Neural crest cell (in vitro differentiated cells): Measurements from ENCODE around the gene HMCN2. TPM values are rescaled to one million over a fixed set of nuclear protein-coding genes. Genes with fewer than 3 reads are reported as not detected.

Experiments
- DNase-seq: peaks from one replicate; pipeline ENCODE4 v3.0.0; 2021; ENCODE audit warnings: low read depth, mixed read lengths, low spot score
- H3K27ac Mint-ChIP-seq: one replicate; pipeline ENCODE4 v1.8.0; 2021; ENCODE audit warnings: mild to moderate bottlenecking, mixed read lengths; ENCODE audit not compliant: unreplicated experiment
- H3K27me3 Mint-ChIP-seq: 2 replicates; pipeline ENCODE4 v1.8.0; 2021; ENCODE audit warnings: low read depth, mild to moderate bottlenecking, mixed read lengths
- H3K36me3 Mint-ChIP-seq: 2 replicates; pipeline ENCODE4 v1.8.0; 2021; ENCODE audit warnings: low read depth, mild to moderate bottlenecking, mixed read lengths
- H3K4me1 Mint-ChIP-seq: 2 replicates; pipeline ENCODE4 v1.8.0; 2021; ENCODE audit warnings: mixed read lengths
- H3K4me3 Mint-ChIP-seq: one replicate; pipeline ENCODE4 v1.8.0; 2021; ENCODE audit warnings: mild to moderate bottlenecking, mixed read lengths
- H3K9me3 Mint-ChIP-seq: 2 replicates; pipeline ENCODE4 v1.8.0; 2021; ENCODE audit warnings: mixed read lengths
- CTCF ChIP-seq: fragments of 200-600 bp; sonication (generic); conservative IDR thresholded peaks from 2 replicates; pipeline ENCODE4 v1.5.0; 2021; ENCODE audit warnings: antibody characterized with exemption, mild to moderate bottlenecking
- total RNA-seq: library from RNA; stranded (reverse); gene quantifications from 2 replicates; pipeline ENCODE4 v1.2.1, GENCODE V29; 2021

The HMCN2 gene
- total RNA-seq, 1 donor from 2014 or later, result not detected

GRCh38 chr9:130349398-130349797, 83.8 kb downstream of the HMCN2 start:
- DNase-seq, result no peak
- Mint-ChIP-seq H3K27ac (no peak overlapping the region), H3K4me1 (no peaks in the 10 kb centered on the region), H3K9me3 (no peaks in the 10 kb centered on the region), H3K4me3 (no peak overlapping the region), H3K27me3 (no peaks in the 10 kb centered on the region), H3K36me3 (no peaks in the 10 kb centered on the region)
- TF ChIP-seq CTCF, result no peak

GRCh38 chr9:130351343-130351742, 85.8 kb downstream of the HMCN2 start:
- H3K9me3 Mint-ChIP-seq, result no peaks in the 10 kb centered on the region
- H3K27ac Mint-ChIP-seq, result no peak overlapping the region
- H3K4me1 Mint-ChIP-seq, result no peaks in the 10 kb centered on the region
- no peaks in the 10 kb centered on the region for H3K27me3 Mint-ChIP-seq
- H3K4me3 Mint-ChIP-seq, result no peak overlapping the region
- no peak for DNase-seq
- TF ChIP-seq CTCF, result no peak
- no peaks in the 10 kb centered on the region for H3K36me3 Mint-ChIP-seq

GRCh38 chr9:130352081-130352480, 86.5 kb downstream of the HMCN2 start:
- no peaks in the 10 kb centered on the region for H3K4me1 Mint-ChIP-seq
- no peak overlapping the region for H3K27ac Mint-ChIP-seq
- H3K9me3 Mint-ChIP-seq, result no peaks in the 10 kb centered on the region
- H3K4me3 Mint-ChIP-seq, result no peak overlapping the region
- DNase-seq, result no peak
- no peak for TF ChIP-seq CTCF
- H3K27me3 Mint-ChIP-seq, result no peaks in the 10 kb centered on the region
- H3K36me3 Mint-ChIP-seq, result no peaks in the 10 kb centered on the region

- DNase-seq, result no peak
- Mint-ChIP-seq H3K4me3 (no peak overlapping the region), H3K27ac (no peak overlapping the region), H3K27me3 (no peaks in the 10 kb centered on the region), H3K36me3 (no peaks in the 10 kb centered on the region), H3K4me1 (no peaks in the 10 kb centered on the region), H3K9me3 (no peaks in the 10 kb centered on the region)
- no peak for TF ChIP-seq CTCF
Observed at GRCh38 chr9:130352586-130353285, 87.2 kb downstream of the HMCN2 start.

GRCh38 chr9:130354378-130354777, 88.8 kb downstream of the HMCN2 start:
- Mint-ChIP-seq H3K9me3 (no peaks in the 10 kb centered on the region), H3K36me3 (no peaks in the 10 kb centered on the region)
- no peak for TF ChIP-seq CTCF

More at GRCh38 chr9:130354378-130354777, 88.8 kb downstream of the HMCN2 start:
- Mint-ChIP-seq H3K27ac (no peak overlapping the region), H3K27me3 (no peaks in the 10 kb centered on the region), H3K4me1 (no peaks in the 10 kb centered on the region), H3K4me3 (no peak overlapping the region)
- no peak for DNase-seq
